GM13977 (cell line): Measurements from ENCODE around the gene ART1.
A peak's percentile ranks its signal among the peaks of the same experiment; 100 is the strongest.
"Not testable (repeated sequence)": the region's sequence is repeated elsewhere in the genome, so short reads cannot be mapped to it uniquely, and the experiment has no call there.

Experiments used
- DNase-seq: peaks from one replicate; pipeline ENCODE4 v3.0.0; 2012; ENCODE audit warnings: low spot score
- in situ Hi-C: fragments of 300-500 bp; cut with MboI; formaldehyde crosslinking; loops from one replicate; pipeline ENCODE4 v1.12.0; 2022; ENCODE audit warnings: low sequenced_read_pairs, low pct_unique_long_range_greater_than_20kb, mixed read lengths, inconsistent platforms; ENCODE audit not compliant: unreplicated experiment
- TF ChIP-seq, protein P1 (sequence below): IDR thresholded peaks from 2 replicates; pipeline ENCODE4 v1.5.1; 2012; ENCODE audit warnings: mild to moderate bottlenecking, control low read depth; ENCODE audit not compliant: insufficient read depth; ENCODE audit errors: extremely low read depth, missing control alignments

Gene ART1

DNA sequence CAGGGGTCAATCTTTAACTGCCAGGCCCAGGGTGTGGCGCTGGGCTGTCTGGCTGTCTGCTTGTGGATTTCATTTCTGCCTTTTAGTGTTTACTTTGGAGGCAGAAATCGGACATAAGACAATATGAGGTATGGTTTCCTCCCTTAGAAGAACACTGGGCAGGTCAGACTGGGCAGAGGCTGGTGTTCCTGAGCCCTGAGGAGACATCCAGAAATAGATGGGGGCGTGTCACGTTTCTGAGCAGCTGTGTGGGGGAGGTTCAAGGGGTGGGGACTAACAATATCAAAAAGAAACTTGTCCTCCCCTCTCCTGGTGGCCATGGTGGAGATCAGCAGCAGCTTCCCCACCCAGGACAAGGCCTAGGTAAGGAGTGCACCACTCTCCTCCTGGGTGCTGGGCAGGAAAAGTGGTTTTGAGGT, at the start of gene ART1:
Gene ART1, plus strand, starts transcription at position 312 of the 419 bp plus-strand sequence. CDS start 14,086 bp downstream, outside the sequence.
- in situ Hi-C loops: no loop called here
- TF ChIP-seq, protein P1, sequence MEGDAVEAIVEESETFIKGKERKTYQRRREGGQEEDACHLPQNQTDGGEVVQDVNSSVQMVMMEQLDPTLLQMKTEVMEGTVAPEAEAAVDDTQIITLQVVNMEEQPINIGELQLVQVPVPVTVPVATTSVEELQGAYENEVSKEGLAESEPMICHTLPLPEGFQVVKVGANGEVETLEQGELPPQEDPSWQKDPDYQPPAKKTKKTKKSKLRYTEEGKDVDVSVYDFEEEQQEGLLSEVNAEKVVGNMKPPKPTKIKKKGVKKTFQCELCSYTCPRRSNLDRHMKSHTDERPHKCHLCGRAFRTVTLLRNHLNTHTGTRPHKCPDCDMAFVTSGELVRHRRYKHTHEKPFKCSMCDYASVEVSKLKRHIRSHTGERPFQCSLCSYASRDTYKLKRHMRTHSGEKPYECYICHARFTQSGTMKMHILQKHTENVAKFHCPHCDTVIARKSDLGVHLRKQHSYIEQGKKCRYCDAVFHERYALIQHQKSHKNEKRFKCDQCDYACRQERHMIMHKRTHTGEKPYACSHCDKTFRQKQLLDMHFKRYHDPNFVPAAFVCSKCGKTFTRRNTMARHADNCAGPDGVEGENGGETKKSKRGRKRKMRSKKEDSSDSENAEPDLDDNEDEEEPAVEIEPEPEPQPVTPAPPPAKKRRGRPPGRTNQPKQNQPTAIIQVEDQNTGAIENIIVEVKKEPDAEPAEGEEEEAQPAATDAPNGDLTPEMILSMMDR: no peak
- DNase-seq: no peak

- in situ Hi-C loops: not testable (repeated sequence)
These were observed 47.2 kb upstream of the ART1 start for GRCh38 chr11:3597743-3598142.

DNA sequence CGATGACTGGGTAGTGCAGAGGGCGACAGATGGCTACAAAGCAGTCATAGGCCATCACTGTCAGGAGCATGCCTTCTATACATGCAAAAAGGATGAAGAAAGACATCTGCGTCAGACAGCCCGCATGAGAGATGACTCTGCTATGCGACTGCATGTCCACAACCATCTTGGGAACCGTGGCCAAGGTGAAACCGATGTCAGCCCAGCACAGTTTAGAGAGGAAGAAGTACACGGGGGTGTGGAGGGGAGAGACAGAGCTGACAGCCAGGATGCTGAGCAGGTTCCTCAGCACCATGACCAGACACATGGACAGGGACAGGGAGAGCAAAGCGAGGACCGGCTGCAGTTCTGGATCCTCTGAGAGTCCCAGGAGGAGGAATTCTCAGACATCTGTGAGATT, 44.7 kb upstream of the ART1 start:
- in situ Hi-C loops, DNase-seq: not testable (repeated sequence)

More at GRCh38 chr11:3597743-3598142, 47.2 kb upstream of the ART1 start:
- not testable (repeated sequence) for DNase-seq

- TF ChIP-seq, protein P1: no peak
- no peak for DNase-seq
- in situ Hi-C loops: no loop called here
These were observed 40.8 kb upstream of the ART1 start for GRCh38 chr11:3604167-3604566.

DNA sequence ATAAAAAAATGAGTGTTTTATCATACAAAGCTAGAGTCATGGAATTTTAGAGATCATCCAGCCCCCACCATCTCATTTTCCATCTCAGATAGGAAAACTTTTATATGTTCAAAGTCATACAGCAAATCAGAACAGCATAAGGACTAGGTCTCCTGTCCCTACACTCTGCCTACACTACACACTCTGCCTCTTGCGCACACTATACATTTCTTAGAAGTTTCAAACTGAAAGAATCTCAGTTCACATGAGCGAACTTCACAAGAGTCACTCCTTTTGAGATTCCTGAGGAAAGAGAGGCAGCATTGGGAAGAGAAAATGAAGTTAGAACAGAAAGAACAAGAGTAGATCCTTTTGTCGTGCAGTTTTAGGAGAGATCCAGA, 39.7 kb upstream of the ART1 start:
- in situ Hi-C loops: no loop called here
- no peak for DNase-seq
- TF ChIP-seq, protein P1: no peak

DNA sequence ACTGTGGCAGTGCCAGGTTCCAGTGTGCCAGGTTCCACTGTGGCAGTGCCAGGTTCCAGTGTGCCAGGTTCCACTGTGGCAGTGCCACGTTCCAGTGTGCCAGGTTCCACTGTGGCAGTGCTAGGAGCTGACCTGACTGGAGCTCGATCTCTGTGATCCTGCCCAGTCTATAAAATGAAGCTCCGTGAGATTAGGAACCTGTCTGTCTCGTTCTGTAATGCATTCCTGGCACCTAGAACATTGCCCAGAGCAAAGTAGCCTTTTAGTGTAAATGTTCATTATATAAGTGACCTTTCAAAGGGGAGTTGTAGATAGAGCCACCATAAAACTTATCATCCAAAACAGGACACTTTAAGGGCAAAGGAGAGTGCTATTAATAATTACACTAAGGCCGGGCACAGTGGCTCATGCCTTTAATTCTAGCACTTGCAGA, 39.1 kb upstream of the ART1 start:
- in situ Hi-C loops: no loop called here
- no peak for DNase-seq
- TF ChIP-seq, protein P1: no peak

DNA sequence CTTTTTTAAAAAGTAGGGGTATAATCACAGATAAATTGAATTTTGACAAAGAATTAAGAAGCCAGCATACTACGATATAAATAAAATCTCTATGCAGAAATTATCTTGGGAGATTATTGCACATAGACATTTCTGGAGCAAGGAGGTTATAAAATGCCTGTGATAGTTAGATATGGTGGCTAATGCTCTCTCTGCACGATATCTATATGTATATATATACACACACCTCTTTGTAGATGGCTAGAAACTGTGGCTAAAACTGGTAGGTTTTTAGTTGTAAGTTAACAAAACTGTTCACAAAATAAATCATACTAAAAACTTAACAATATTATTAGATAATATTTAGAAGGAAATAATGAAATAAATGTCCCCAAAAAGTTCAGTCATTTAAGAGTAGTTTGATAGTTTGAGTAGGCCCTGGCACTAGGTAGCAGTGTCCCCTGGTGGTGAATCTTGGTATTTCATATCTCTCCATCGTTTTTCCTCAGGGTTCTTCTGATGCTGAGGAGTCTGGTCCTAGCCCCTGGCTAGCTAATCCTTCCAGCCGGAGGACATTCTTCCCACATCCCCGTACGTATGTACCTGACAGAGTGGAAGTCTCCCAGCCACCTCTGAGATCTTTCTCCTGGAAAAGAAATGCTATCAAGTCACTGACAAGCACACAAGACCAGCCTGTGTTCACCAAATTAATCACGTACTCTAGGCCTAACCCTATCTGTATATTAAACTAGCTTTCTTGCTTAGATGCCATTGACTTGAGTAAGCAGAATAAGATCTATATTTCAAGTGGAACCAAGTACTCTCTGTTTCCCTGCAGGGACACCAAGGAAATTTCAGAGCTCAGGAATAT, 35.3 kb upstream of the ART1 start:
- DNase-seq: peak; percentile 60
- TF ChIP-seq, protein P1: peak; percentile 72
- in situ Hi-C loops: no loop called here
